MCF 10A (cell line): ENCODE data around the gene GRID1. TPM values are rescaled to one million over a fixed set of nuclear protein-coding genes. Genes with fewer than 3 reads are reported as not detected.
"Not testable (repeated sequence)": the region's sequence is repeated elsewhere in the genome, so short reads cannot be mapped to it uniquely, and the experiment has no call there.

Experiments
- BruUV-seq: library from RNA; stranded (reverse); fragments of 400-500 nt; replicated peaks from 2 replicates; lab custom pipeline; 2021; lab: Mats Ljungman, UMichigan
- CTCF ChIA-PET: fragments of 300-600 bp; sonication (Branson Sonifier 250); formaldehyde crosslinking; extraction: SDS; loops from one replicate; lab custom pipeline; 2021; ENCODE audit warnings: antibody characterized with exemption, inconsistent platforms; lab: Yijun Ruan, JAX
- POLR2A ChIA-PET: fragments of 300-600, 350-650 bp; sonication (Branson Sonifier 250); formaldehyde crosslinking; extraction: SDS; loops from one replicate; lab custom pipeline; 2020; ENCODE audit warnings: antibody characterized with exemption, inconsistent platforms; lab: Yijun Ruan, JAX
- DNase-seq: peaks from one replicate; pipeline ENCODE4 v3.0.0-alpha.2; 2018; ENCODE audit not compliant: unreplicated experiment
- H3K27ac Mint-ChIP-seq: one replicate; pipeline ENCODE4 v1.8.0; 2022; ENCODE audit warnings: mild to moderate bottlenecking, low read depth, mixed read lengths; ENCODE audit not compliant: unreplicated experiment
- H3K27me3 Mint-ChIP-seq: one replicate; pipeline ENCODE4 v1.8.0; 2022; ENCODE audit warnings: mixed read lengths; ENCODE audit not compliant: insufficient read depth, unreplicated experiment
- H3K36me3 Mint-ChIP-seq: one replicate; pipeline ENCODE4 v1.8.0; 2022; ENCODE audit warnings: mild to moderate bottlenecking, moderate library complexity, mixed read lengths; ENCODE audit not compliant: insufficient read depth, unreplicated experiment
- H3K4me1 Mint-ChIP-seq: one replicate; pipeline ENCODE4 v1.8.0; 2022; ENCODE audit warnings: mixed read lengths; ENCODE audit not compliant: insufficient read depth, unreplicated experiment
- H3K4me3 Mint-ChIP-seq: one replicate; pipeline ENCODE4 v1.8.0; 2022; ENCODE audit warnings: mild to moderate bottlenecking, moderate library complexity, mixed read lengths; ENCODE audit not compliant: unreplicated experiment
- H3K9me3 Mint-ChIP-seq: one replicate; pipeline ENCODE4 v1.8.0; 2022; ENCODE audit warnings: mixed read lengths; ENCODE audit not compliant: unreplicated experiment
- intact Hi-C: fragments of 100-400 bp; cut with micrococcal nuclease; formaldehyde crosslinking; loops from 2 replicates; pipeline ENCODE4 v1.14.1; 2022
- total RNA-seq: library from RNA; stranded (reverse); gene quantifications from 2 replicates; pipeline ENCODE4 v1.2.3, GENCODE V29; 2022
- TF ChIP-seq, protein P1 (sequence below): fragments of 200-600 bp; IDR thresholded peaks from one replicate; pipeline ENCODE4 v1.8.0; 2022; ENCODE audit warnings: antibody characterized with exemption, mild to moderate bottlenecking; ENCODE audit not compliant: unreplicated experiment

Gene GRID1
- total RNA-seq, 1 experiment from 2014 or later, result not detected

GRCh38 chr10:86110156-86110786 lies 256.3 kb downstream of the GRID1 start:
- TF ChIP-seq, protein P1, sequence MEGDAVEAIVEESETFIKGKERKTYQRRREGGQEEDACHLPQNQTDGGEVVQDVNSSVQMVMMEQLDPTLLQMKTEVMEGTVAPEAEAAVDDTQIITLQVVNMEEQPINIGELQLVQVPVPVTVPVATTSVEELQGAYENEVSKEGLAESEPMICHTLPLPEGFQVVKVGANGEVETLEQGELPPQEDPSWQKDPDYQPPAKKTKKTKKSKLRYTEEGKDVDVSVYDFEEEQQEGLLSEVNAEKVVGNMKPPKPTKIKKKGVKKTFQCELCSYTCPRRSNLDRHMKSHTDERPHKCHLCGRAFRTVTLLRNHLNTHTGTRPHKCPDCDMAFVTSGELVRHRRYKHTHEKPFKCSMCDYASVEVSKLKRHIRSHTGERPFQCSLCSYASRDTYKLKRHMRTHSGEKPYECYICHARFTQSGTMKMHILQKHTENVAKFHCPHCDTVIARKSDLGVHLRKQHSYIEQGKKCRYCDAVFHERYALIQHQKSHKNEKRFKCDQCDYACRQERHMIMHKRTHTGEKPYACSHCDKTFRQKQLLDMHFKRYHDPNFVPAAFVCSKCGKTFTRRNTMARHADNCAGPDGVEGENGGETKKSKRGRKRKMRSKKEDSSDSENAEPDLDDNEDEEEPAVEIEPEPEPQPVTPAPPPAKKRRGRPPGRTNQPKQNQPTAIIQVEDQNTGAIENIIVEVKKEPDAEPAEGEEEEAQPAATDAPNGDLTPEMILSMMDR, result no peak
- no peak overlapping the region for H3K27ac Mint-ChIP-seq
- no peak overlapping the region for H3K4me3 Mint-ChIP-seq
- H3K9me3 Mint-ChIP-seq, result peaks cover 15% of the 10 kb centered on the region
- no peak for DNase-seq
- CTCF ChIA-PET, result interaction anchor here (0.7 to 1.6 kb wide), 2 partner anchors 23 to 38 kb away, joined by 3 to 4 read pairs; no protein-coding TSS in a partner anchor
- no peaks in the 10 kb centered on the region for H3K27me3 Mint-ChIP-seq
- H3K4me1 Mint-ChIP-seq, result no peaks in the 10 kb centered on the region
- POLR2A ChIA-PET, result no interaction called here
- intact Hi-C loops, result no loop called here
- H3K36me3 Mint-ChIP-seq, result no peaks in the 10 kb centered on the region
- no TSS peak for BruUV-seq

DNA sequence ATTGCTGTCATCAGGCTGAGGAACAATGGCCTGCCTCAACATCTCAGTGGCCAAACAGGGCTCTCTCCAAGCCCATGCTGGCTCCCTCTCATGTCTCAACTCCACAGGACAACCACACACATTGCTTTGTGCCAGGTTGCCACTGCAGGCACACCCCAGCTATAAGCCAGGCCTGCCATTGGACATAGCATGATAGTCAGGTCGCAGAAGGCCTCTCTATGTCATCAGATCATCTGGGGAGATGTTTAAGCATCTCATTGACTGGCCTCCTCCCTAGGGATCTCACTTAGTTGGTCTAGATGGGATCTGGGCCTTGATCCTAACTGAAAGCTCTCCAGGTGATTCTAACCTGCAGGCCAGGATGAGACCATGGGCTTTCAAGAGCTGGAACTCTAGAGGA lies 257.2 kb downstream of the GRID1 start:
- H3K36me3 Mint-ChIP-seq, result no peaks in the 10 kb centered on the region
- ChIA-PET POLR2A (no interaction called here), CTCF (interaction anchor here (1.6 kb wide), 1 partner anchor 23 kb away, joined by 4 read pairs; no protein-coding TSS in a partner anchor)
- no peak for DNase-seq
- H3K9me3 Mint-ChIP-seq, result peaks cover 15% of the 10 kb centered on the region
- H3K27me3 Mint-ChIP-seq, result no peaks in the 10 kb centered on the region
- TF ChIP-seq, protein P1, result no peak
- no peak overlapping the region for H3K4me3 Mint-ChIP-seq
- BruUV-seq, result no TSS peak
- no peaks in the 10 kb centered on the region for H3K4me1 Mint-ChIP-seq
- no peak overlapping the region for H3K27ac Mint-ChIP-seq
- intact Hi-C loops, result no loop called here

DNA sequence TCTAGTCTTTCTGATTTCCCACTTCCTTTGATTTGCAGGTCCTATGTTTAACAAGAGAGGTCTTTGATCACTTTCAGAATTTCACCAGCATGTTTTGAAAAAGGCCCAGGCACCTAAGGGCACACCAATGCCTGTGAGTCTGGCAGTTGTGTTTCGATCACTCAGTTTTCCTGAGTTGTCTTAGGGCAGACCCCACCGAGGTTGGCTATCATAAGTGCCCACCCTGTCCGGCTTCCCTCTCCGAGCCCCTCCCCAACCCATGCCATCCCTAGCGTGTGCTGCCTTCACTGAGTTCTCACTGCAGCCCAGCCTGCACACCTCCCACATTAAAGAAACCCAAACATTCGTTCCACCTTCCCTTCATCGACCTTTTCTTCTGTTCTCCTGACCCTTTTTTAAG lies 257.9 kb downstream of the GRID1 start:
- intact Hi-C loops, result no loop called here
- ChIA-PET CTCF (no interaction called here), POLR2A (no interaction called here)
- no peaks in the 10 kb centered on the region for H3K36me3 Mint-ChIP-seq
- no peak for DNase-seq
- H3K27me3 Mint-ChIP-seq, result no peaks in the 10 kb centered on the region
- TF ChIP-seq, protein P1, result no peak
- no peaks in the 10 kb centered on the region for H3K4me1 Mint-ChIP-seq
- H3K4me3 Mint-ChIP-seq, result no peak overlapping the region
- no TSS peak for BruUV-seq
- no peak overlapping the region for H3K27ac Mint-ChIP-seq
- peaks cover 15% of the 10 kb centered on the region for H3K9me3 Mint-ChIP-seq

GRCh38 chr10:86107611-86108310 lies 258.8 kb downstream of the GRID1 start:
- H3K36me3 Mint-ChIP-seq, H3K27me3 Mint-ChIP-seq, H3K4me1 Mint-ChIP-seq, H3K4me3 Mint-ChIP-seq, H3K27ac Mint-ChIP-seq, POLR2A ChIA-PET, DNase-seq, BruUV-seq, intact Hi-C loops: not testable (repeated sequence)
- peaks cover 15% of the 10 kb centered on the region for H3K9me3 Mint-ChIP-seq
- CTCF ChIA-PET, result interaction anchor here (0.7 kb wide), 1 partner anchor 69 kb away, joined by 5 read pairs; no protein-coding TSS in a partner anchor
